NCI-H82 (cell line): ENCODE data around the gene ZNF608.

Experiments used
- DNase-seq: peaks from one replicate; lab custom pipeline; 2025; lab: John Stamatoyannopoulos, UW

Gene ZNF608

GRCh38 chr5:124736805-124737188 is 9.6 kb downstream of the ZNF608 start:
- DNase-seq, result no peak

- DNase-seq, result peak; percentile 11
Measured at GRCh38 chr5:124736082-124736804, 10.2 kb downstream of the ZNF608 start.

GRCh38 chr5:124735169-124735858 is 11.1 kb downstream of the ZNF608 start:
- peak; percentile 92 for DNase-seq

DNA sequence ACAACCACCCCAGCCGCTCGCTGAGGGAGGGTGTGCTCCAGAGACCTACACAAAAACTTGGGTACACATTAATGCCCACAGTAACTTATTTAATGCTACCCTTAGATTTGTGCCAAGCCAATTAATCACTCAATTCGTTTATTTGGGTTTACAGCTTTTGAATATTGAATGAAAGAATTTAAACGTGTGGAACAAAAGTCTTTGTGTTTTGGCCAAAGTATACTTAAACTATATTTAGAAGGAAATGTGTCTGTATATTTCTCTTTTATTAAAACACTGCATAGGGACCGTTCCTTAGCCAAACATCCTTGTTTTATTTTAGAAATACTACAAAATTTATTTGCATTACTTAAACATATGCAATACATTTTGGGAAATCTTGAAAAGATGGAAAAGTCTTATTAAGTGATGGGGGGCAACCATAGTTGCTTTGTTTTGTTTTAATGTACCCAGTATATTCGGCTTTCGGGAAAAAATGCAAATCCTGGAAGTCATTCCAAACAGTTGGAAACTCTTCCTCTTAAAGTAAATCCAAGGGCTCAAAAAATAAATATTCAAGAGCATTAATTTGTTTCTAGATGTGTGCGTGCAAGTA is 11.8 kb downstream of the ZNF608 start:
- peak; percentile 28 for DNase-seq

- DNase-seq, result peak; percentile 19
Measured at GRCh38 chr5:124733329-124733650, 13.1 kb downstream of the ZNF608 start.

DNA sequence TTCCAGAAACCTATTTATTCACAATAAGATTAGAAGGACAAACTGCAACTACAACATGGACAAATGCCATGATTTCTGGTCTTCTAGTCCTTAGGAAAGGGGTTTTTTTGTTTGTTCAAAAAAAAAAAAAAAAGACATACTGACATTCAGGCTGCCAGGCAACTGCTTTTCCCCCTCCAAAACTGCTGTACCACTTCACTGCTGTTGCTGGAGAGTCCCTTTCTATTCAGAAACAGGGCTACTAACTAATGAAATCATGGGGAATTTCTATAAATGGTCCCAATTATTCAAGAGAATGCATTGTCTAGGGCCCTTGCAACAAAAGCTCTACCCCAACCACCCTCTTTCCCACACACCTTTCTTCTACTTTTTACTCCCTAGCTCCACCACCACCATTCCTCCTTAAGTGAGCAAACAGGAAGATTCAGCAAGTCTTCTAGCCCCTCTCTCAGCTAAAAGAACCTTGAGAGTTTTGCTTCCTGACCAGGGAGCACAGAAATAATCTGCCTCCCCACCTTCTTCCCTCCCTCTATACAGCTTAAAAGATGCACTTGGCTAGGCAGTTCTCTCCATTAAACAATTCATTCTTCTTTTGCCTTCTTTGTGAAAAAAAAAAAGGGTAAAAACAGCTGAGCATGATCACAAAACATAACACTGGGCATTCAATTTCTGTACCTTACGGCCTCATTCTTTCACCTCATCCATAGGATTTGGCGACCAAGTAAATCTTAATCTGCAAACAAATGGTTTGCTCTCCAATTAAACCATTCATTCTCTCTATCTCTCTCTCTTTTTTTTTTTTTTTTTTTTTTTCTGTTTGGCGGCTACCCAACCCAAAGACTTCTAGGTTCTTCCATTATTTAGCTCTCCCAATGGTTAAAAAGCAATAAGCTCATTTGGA is 13.8 kb downstream of the ZNF608 start:
- DNase-seq, result peak; percentile 48

- no peak for DNase-seq
Measured at GRCh38 chr5:124730381-124730780, 16.1 kb downstream of the ZNF608 start.

DNA sequence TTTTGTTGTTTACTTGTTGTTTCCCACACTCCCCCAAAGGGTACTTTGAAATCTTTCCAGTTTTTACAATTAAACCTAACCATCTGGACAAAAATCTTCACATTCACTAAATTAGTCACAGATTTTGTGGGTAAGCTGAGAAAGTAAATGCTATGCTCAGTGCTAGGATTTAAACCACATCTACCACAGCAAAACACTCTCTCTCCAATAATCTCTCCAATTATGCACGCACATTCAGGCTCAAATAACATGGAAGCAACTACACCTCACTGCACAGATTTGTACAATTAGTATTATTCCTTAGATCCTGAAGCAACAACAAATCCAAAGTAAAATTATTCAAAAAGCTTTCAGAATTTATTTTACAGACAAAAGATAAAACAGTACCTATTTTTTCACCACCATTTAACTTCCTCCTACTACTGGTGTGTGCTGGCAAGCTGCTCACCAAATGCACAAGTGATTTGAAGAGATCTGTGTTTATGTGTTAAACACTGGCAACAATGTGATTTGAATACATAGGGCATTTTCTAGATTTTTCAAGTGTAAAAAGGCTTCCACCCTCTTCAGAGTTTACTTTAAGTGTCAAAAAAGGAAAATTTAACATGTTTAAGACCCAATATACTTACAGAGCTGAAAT is 16.6 kb downstream of the ZNF608 start:
- peak; percentile 24 for DNase-seq

DNA sequence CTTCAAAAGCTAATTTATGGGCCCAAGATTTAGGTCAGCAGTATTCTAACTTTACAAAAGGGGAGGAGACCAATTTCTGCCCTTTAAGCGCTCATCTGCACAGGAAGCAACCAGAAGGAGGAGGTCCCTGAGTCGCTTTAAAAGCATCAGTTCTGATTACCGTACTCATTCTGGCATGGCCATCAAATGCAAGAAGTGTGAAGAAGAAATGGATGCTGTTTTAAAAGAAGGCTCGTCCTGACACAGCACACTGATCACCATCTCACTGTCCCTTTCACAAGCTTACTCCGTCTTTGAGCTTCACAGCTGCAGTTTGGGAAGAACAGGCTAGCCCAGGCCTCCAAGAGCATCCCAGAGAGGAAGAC is 17.5 kb downstream of the ZNF608 start:
- DNase-seq, result no peak

GRCh38 chr5:124728331-124728967 is 18.0 kb downstream of the ZNF608 start:
- no peak for DNase-seq

- no peak for DNase-seq
Measured at GRCh38 chr5:124726631-124727362, 19.6 kb downstream of the ZNF608 start.

- DNase-seq, result no peak
Measured at GRCh38 chr5:124725622-124726258, 20.7 kb downstream of the ZNF608 start.

GRCh38 chr5:124725040-124725434 is 21.4 kb downstream of the ZNF608 start:
- peak; percentile 27 for DNase-seq

DNA sequence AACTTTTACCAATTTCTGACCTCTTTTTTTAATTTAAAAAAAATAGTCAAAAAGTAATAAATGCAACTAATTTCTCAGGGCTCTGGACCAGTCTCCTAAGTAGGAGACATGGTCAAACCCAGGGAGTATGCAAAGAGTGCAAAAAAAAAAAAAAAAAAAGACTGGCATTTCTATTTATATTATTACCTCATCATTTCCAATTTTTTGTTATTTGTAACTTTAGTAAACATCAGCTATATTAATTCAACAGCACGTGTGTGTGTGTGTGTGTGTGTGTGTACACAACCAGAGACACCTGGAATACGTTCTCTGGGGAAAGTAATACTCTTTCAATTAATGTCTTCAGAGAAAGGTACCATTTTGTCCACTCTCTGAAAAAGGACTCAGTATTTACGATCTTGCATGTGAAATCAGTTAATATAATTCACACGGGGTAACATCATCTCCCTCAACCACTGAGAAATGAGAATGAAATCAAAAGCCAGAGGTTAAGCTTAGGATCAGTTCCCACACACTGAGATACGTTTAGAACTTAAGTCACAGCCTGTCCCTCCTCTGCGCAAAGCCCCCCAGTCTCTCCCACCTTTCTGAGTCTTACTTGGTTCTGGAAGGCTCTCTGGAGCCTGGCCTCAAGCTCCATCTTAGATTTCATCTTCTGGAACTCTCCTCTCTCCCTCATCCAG is 21.9 kb downstream of the ZNF608 start:
- DNase-seq, result no peak

DNA sequence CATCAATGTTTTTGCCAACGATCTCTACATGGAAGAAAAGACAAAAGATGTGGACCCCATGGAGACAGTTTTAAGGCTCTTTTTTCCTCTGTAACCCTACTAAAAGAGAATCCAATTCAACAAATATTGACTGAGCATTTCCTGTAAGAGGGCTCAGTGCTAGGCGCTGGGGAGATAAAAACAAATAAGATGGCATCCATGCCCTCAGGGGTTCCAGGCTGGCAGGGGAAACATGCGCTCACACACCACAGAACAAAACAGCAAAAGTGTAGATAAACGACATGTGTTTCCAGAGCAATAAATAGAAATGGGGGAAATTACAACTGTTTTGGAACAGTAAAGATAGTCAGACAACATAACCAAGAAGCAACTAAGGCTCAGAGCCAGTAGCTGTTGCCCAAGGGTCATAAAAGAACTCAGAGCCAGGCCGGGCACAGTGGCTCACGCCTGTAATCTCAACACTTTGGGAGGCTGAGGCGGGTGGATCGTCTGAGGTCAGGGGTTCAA is 25.2 kb downstream of the ZNF608 start:
- no peak for DNase-seq

- no peak for DNase-seq
Measured at GRCh38 chr5:124720593-124720992, 25.8 kb downstream of the ZNF608 start.

- DNase-seq, result no peak
Measured at GRCh38 chr5:124719113-124719967, 27.1 kb downstream of the ZNF608 start.

DNA sequence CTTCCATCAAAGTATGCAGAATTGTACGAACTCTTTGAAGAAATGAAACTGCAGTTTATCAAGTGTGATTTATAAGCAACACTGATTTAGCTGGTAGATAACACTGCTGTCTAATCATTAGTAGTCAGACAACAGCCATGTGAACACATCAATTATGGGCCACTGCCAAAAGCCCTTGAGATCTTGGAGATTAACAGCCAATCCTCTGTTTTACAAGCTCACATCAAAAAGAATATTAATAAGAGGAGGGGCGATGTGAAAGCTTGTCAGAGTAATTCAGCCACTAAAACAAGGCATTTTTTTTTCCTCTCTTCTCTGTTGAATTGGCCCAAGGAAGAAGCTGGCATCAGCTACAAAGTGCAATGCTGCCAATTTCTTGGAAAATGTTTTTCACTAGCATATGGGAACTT is 28.1 kb downstream of the ZNF608 start:
- peak; percentile 71 for DNase-seq
